SJSA1 (cell line): ENCODE measurements around the gene KCNQ1. TPM values are rescaled to one million over a fixed set of nuclear protein-coding genes. Genes with fewer than 3 reads are reported as not detected.

Source experiments
- DNase-seq, 2 experiments: peaks; one replicate each; pipeline ENCODE4 v3.0.0-alpha.2; 2015 to 2020; ENCODE audit warnings: low spot score in 2 of 2, low read depth in 1 of 2
- H3K27ac ChIP-seq: fragments of 250-450 bp; sonication (Bioruptor Pico); 2 replicates; pipeline ENCODE4 v1.5.1; 2020; ENCODE audit warnings: mild to moderate bottlenecking, moderate library complexity
- H3K27me3 ChIP-seq: fragments of 250-450 bp; sonication (Bioruptor Pico); replicated peaks from 2 replicates; pipeline ENCODE4 v1.5.1; 2020; ENCODE audit warnings: mild to moderate bottlenecking, moderate library complexity
- H3K36me3 ChIP-seq: fragments of 250-450 bp; sonication (Bioruptor Pico); 2 replicates; pipeline ENCODE4 v1.5.1; 2020; ENCODE audit warnings: mild to moderate bottlenecking
- H3K4me1 ChIP-seq: fragments of 250-450 bp; sonication (Bioruptor Pico); replicated peaks from 2 replicates; pipeline ENCODE4 v1.6.1; 2021; ENCODE audit warnings: mild to moderate bottlenecking
- H3K4me3 ChIP-seq: fragments of 250-450 bp; sonication (Bioruptor Pico); 2 replicates; pipeline ENCODE4 v1.5.1; 2020; ENCODE audit warnings: mild to moderate bottlenecking
- H3K9me3 ChIP-seq: fragments of 250-450 bp; sonication (Bioruptor Pico); replicated peaks from 2 replicates; pipeline ENCODE4 v1.5.1; 2020; ENCODE audit warnings: mild to moderate bottlenecking
- total RNA-seq: library from RNA; depleted of rRNA; stranded (reverse); fragments of >200 nt; shearing (Covaris generic); gene quantifications from 2 replicates; pipeline ENCODE4 v1.2.3, GENCODE V29; 2014

The KCNQ1 gene
- total RNA-seq, 1 experiment from 2014 or later: not detected

- Histone ChIP-seq H3K4me3 (no peak overlapping the region), H3K27ac (no peak overlapping the region)
- DNase-seq: no peak
These were observed 301.8 kb downstream of the KCNQ1 start for GRCh38 chr11:2746401-2747247.

GRCh38 chr11:2747248-2748027 is 302.6 kb downstream of the KCNQ1 start:
- H3K4me1 ChIP-seq: peaks cover 8% of the 10 kb centered on the region
- peaks cover 5% of the 10 kb centered on the region; the same call in 1 of the 2 replicates for H3K27me3 ChIP-seq
- no peak overlapping the region for H3K4me3 ChIP-seq
- H3K9me3 ChIP-seq: no peaks in the 10 kb centered on the region
- H3K36me3 ChIP-seq: no peaks in the 10 kb centered on the region
- no peak overlapping the region for H3K27ac ChIP-seq
- no peak for DNase-seq

More at GRCh38 chr11:2746401-2747247, 301.8 kb downstream of the KCNQ1 start:
- Histone ChIP-seq H3K27me3 (peaks cover 5% of the 10 kb centered on the region; the same call in 1 of the 2 replicates), H3K36me3 (no peaks in the 10 kb centered on the region), H3K4me1 (peaks cover 7% of the 10 kb centered on the region), H3K9me3 (no peaks in the 10 kb centered on the region)

DNA sequence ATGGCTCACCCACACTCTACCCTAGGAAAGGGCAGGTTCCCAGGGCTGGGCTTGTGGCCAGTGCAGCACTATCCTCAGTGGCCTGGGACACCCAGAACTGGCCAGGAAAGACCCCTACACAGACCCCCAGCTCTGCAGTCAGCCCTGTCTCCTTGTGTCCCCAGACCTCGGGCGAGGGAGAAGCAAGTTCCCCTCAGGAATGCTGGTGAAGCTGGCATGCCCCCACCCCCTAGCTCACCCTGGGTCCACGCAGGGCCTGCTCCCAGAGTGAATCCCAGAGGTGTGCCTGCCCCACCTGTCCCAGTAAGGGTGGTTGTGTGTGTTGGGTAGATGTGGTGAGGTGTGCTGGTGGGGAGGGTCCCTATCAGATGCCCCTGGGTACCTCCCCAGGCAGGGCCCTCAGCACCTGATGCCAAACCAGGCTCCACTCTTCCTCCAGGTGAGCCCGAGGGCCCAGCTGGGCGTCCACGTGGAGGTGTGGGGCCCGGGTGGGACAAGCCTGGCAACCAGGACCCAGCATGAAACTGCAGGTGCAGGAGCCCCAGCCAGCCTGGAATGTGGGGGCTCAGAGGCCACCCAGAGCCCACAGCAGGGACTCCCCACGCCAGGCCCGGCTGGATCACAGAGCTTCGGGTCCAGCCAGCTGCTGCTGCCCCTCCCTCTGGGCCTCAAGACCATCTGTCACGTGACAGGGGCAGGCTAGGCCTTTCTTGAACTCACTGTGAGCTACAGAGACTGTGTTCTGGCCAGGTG is 303.4 kb downstream of the KCNQ1 start:
- Histone ChIP-seq H3K9me3 (no peaks in the 10 kb centered on the region), H3K4me3 (no peak overlapping the region), H3K27ac (no peak overlapping the region), H3K27me3 (peaks cover 5% of the 10 kb centered on the region; the same call in 1 of the 2 replicates), H3K4me1 (peaks cover 16% of the 10 kb centered on the region), H3K36me3 (no peaks in the 10 kb centered on the region)
- DNase-seq: no peak

GRCh38 chr11:2748814-2749554 is 304.2 kb downstream of the KCNQ1 start:
- Histone ChIP-seq H3K4me3 (no peak overlapping the region), H3K36me3 (no peaks in the 10 kb centered on the region), H3K4me1 (peaks cover 17% of the 10 kb centered on the region), H3K27me3 (peaks cover 5% of the 10 kb centered on the region; the same call in 1 of the 2 replicates), H3K27ac (no peak overlapping the region), H3K9me3 (no peaks in the 10 kb centered on the region)
- DNase-seq: no peak

GRCh38 chr11:2750101-2750681 is 305.4 kb downstream of the KCNQ1 start:
- Histone ChIP-seq H3K27me3 (peaks cover 2% of the 10 kb centered on the region; the same call in 1 of the 2 replicates), H3K36me3 (no peaks in the 10 kb centered on the region), H3K9me3 (no peaks in the 10 kb centered on the region), H3K27ac (no peak overlapping the region), H3K4me3 (no peak overlapping the region), H3K4me1 (peaks cover 17% of the 10 kb centered on the region)
- no peak for DNase-seq

DNA sequence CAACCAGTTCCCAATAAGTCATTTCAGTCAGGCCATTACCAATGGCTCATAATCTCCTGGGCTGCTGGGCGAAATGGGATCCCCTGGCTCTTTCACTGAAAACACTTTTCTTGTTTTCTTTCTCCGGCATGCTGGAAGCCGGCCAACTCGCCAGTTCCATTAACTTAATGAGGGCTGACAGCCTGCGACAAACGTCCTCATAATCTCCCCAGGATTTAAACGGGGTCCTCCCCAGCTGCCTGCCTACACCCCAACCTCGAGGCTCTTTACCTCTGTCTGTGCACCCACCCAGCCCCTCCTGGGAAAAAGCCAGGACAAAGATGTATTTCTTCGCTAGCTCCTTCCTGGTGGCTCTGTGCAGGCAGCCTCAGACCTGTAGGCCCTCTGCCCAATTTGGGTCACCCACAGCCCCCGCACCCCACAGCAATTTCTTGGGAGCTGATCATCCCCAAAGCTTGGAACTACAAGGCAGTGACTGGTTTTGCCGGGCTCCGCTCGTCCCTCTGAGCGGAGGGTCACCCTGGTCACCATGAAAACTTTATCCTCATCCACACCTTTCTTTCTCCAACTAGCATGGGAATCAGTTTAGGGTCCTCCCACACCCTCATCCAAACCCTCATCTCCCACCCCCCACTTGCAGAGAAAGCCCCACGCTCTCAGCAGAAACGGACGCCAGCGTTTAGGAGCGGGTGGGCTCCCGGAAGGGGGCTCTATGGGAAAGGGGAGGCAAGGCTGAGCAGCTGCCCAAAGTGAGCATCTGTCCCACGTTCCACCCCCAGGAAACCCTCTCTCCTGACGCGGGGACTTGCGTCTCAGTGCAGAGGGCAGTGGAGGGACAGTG is 306.1 kb downstream of the KCNQ1 start:
- Histone ChIP-seq H3K36me3 (no peaks in the 10 kb centered on the region), H3K27ac (no peak overlapping the region), H3K9me3 (no peaks in the 10 kb centered on the region), H3K4me3 (no peak overlapping the region), H3K27me3 (no peaks in the 10 kb centered on the region; the same call in 1 of the 2 replicates), H3K4me1 (peaks cover 17% of the 10 kb centered on the region)
- no peak for DNase-seq

- H3K27me3 ChIP-seq: no peaks in the 10 kb centered on the region; the same call in 1 of the 2 replicates
- no peak overlapping the region for H3K27ac ChIP-seq
- no peaks in the 10 kb centered on the region for H3K36me3 ChIP-seq
- H3K4me1 ChIP-seq: peaks cover 17% of the 10 kb centered on the region
- no peak overlapping the region for H3K4me3 ChIP-seq
- no peak for DNase-seq
- no peaks in the 10 kb centered on the region for H3K9me3 ChIP-seq
These were observed 306.9 kb downstream of the KCNQ1 start for GRCh38 chr11:2751523-2752203.

- H3K9me3 ChIP-seq: no peaks in the 10 kb centered on the region
- H3K27ac ChIP-seq: peak overlapping the region; percentile 13; the same call in 1 of the 2 replicates
- no peaks in the 10 kb centered on the region for H3K27me3 ChIP-seq
- no peak overlapping the region for H3K4me3 ChIP-seq
- peaks cover 17% of the 10 kb centered on the region for H3K4me1 ChIP-seq
- peak; percentile 65 to 75 for DNase-seq
- no peaks in the 10 kb centered on the region for H3K36me3 ChIP-seq
These were observed 307.5 kb downstream of the KCNQ1 start for GRCh38 chr11:2752204-2752770.

DNA sequence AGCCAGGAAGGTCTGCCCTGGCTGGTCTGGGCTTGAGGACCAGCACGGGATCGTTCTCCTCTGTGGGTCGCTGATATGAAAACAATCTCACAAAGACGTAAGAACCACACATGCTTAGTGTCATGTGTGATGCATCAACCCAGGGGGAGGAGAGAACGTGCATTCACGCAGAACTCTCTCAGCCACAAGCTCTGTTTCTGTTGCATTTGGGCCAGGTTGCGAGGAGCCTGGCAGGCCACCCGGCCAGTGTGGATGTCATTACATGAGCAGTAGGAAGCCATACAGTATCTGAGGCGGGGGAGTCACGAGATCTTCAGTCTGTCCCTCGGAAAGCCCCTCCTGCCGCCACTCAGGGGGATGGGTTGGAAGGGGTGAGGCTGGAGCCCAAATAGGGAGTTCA is 308.1 kb downstream of the KCNQ1 start:
- no peaks in the 10 kb centered on the region for H3K36me3 ChIP-seq
- DNase-seq: no peak
- peak overlapping the region; percentile 13; the same call in 1 of the 2 replicates for H3K27ac ChIP-seq
- H3K9me3 ChIP-seq: no peaks in the 10 kb centered on the region
- H3K4me1 ChIP-seq: peaks cover 17% of the 10 kb centered on the region
- no peaks in the 10 kb centered on the region for H3K27me3 ChIP-seq
- H3K4me3 ChIP-seq: no peak overlapping the region

DNA sequence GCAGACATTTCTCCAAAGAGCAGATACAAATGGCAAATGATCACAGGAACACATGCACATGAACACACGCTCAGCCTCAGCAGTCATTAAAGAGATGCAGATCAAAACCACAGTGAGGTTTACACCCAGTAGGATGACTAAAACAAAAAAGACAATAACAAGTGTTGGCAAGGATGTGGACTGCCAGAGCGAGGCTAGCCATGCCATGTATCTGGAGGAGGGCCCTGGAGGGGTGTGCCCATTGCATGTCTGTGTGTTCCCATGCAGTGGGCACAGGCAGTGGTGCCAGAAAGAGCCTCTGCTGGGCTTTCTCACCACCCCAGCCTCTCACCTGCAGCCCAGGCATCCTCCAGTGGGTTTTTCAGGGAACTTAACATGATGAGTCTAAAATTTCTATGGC is 309.2 kb downstream of the KCNQ1 start:
- Histone ChIP-seq H3K4me3 (no peak overlapping the region), H3K27me3 (no peaks in the 10 kb centered on the region), H3K9me3 (no peaks in the 10 kb centered on the region), H3K27ac (no peak overlapping the region), H3K36me3 (no peaks in the 10 kb centered on the region), H3K4me1 (peaks cover 17% of the 10 kb centered on the region)
- no peak for DNase-seq

DNA sequence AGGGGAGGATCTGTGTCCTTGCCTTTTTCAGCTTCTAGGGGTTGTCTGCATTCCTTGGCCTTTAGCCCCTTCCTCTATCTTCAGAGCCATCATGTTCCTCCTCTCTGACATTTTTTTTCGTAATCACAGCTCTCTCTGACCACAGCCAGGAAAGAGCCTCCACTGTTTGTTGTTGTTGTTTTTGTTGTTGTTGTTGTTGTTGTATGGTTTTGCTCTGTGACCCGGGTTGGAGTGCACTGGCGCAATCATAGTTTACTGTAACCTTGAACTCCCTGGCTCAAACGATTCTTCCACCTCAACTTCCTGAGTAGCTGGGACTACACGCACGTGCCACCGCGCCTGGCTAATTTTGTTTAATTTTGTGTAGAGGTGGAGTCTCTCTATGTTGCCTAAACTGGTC is 310.3 kb downstream of the KCNQ1 start:
- no peak overlapping the region for H3K4me3 ChIP-seq
- H3K27me3 ChIP-seq: no peaks in the 10 kb centered on the region
- no peak for DNase-seq
- no peaks in the 10 kb centered on the region for H3K36me3 ChIP-seq
- H3K4me1 ChIP-seq: peaks cover 17% of the 10 kb centered on the region
- H3K9me3 ChIP-seq: no peaks in the 10 kb centered on the region
- H3K27ac ChIP-seq: no peak overlapping the region
